A549 (cell line): ENCODE measurements around the gene SPRR1A. TPM values are rescaled to one million over a fixed set of nuclear protein-coding genes. Genes with fewer than 3 reads are reported as not detected.
A peak's percentile ranks its signal among the peaks of the same experiment; 100 is the strongest.

Experiments
- ATAC-seq, 2 experiments: fragments of 200-7000 bp in 1 of 2; fragments of >200 bp in 1 of 2; cut with Nextera tagmentation in 1 of 2; cut with Tn5 transposase in 1 of 2; 3 replicates each; pipeline versions ENCODE4 v1.8.0 to v1.9.1; 2018 to 2020; ENCODE audit warnings: mild to moderate bottlenecking in 1 of 2, moderate library complexity in 1 of 2
- CTCF ChIA-PET: fragments of 300-600 bp; sonication (Branson Sonifier 250); formaldehyde crosslinking; extraction: SDS; loops from one replicate; lab custom pipeline; 2021; ENCODE audit warnings: antibody characterized with exemption, inconsistent platforms; lab: Yijun Ruan, JAX
- POLR2A ChIA-PET: fragments of 350-600 bp; formaldehyde crosslinking; extraction: SDS; loops from one replicate; lab custom pipeline; 2021; ENCODE audit warnings: antibody characterized with exemption, inconsistent platforms; lab: Yijun Ruan, JAX
- DNase-seq, 2 experiments: peaks; one replicate each; pipeline versions ENCODE4 v3.0.0 to v3.0.0-alpha.2; 2011 to 2016; ENCODE audit warnings: low read depth in 1 of 2, low spot score in 1 of 2
- FAIRE-seq: peaks from 2 replicates; lab custom pipeline; 2011; peaks lifted over from hg19 to GRCh38; lab: Jason Lieb, UNC
- H3K27ac ChIP-seq, 2 experiments: fragments of >200 bp; sonication (Bioruptor Twin); formaldehyde crosslinking; 3 replicates each; pipeline ENCODE4 v1.5.1; 2016 to 2017
- H3K4me1 ChIP-seq: fragments of >200 bp; sonication (Bioruptor Twin); formaldehyde crosslinking; 3 replicates; pipeline ENCODE4 v1.6.1; 2016
- H3K4me2 ChIP-seq: fragments of >200 bp; sonication (Bioruptor Twin); formaldehyde crosslinking; 3 replicates; pipeline ENCODE4 v1.6.1; 2016
- H3K4me3 ChIP-seq: fragments of >200 bp; sonication (Bioruptor Twin); formaldehyde crosslinking; 3 replicates; pipeline ENCODE4 v1.5.1; 2016
- H3K9me3 ChIP-seq: fragments of >200 bp; sonication (Bioruptor Twin); formaldehyde crosslinking; 3 replicates; pipeline ENCODE4 v1.6.1; 2016
- BHLHE40 ChIP-seq: IDR thresholded peaks from 2 replicates; pipeline ENCODE4 v1.6.1; 2012; ENCODE audit warnings: low read depth, low read length, inconsistent platforms
- CBX2 ChIP-seq: fragments of 200-600 bp; sonication (generic); IDR thresholded peaks from 2 replicates; pipeline ENCODE4 v1.6.1; 2016; ENCODE audit warnings: low read depth, mild to moderate bottlenecking, borderline replicate concordance
- CEBPB ChIP-seq, 2 experiments: fragments of >200 bp in 1 of 2; sonication (Bioruptor Twin) in 1 of 2; formaldehyde crosslinking in 1 of 2; IDR thresholded peaks; 2 replicates each; pipeline ENCODE4 v1.6.1; 2012 to 2016
- CHD2 ChIP-seq: fragments of 150-350 bp; IDR thresholded peaks from 2 replicates; pipeline ENCODE4 v1.6.1; 2014; ENCODE audit warnings: low read length; ENCODE audit not compliant: partially characterized antibody
- ESRRA ChIP-seq: fragments of 150-350 bp; IDR thresholded peaks from 2 replicates; pipeline ENCODE4 v1.6.1; 2014; ENCODE audit warnings: mild to moderate bottlenecking, low read length, borderline replicate concordance
- FOSL2 ChIP-seq, 2 experiments: fragments of 450-650 bp in 1 of 2; fragments of >200 bp in 1 of 2; sonication (Bioruptor Twin) in 1 of 2; formaldehyde crosslinking; IDR thresholded peaks; 2 replicates each; pipeline versions ENCODE4 v1.5.0 to v1.6.1; 2016 to 2020; ENCODE audit warnings: mild to moderate bottlenecking in 1 of 2, moderate library complexity in 1 of 2
- GATA3 ChIP-seq: IDR thresholded peaks from 2 replicates; pipeline ENCODE4 v1.6.1; 2012; ENCODE audit warnings: borderline replicate concordance
- HOXA7 ChIP-seq: fragments of 250-450 bp; sonication (Bioruptor Pico); IDR thresholded peaks from 2 replicates; pipeline ENCODE4 v1.5.0; 2020; ENCODE audit warnings: mild to moderate bottlenecking, moderate library complexity
- HOXB5 ChIP-seq: fragments of 250-450 bp; sonication (Bioruptor Pico); IDR thresholded peaks from 2 replicates; pipeline ENCODE4 v1.5.0; 2020; ENCODE audit warnings: mild to moderate bottlenecking, moderate library complexity
- JUNB ChIP-seq: fragments of >200 bp; sonication (Bioruptor Twin); formaldehyde crosslinking; IDR thresholded peaks from 2 replicates; pipeline ENCODE4 v1.6.1; 2016
- KDM1A ChIP-seq: fragments of 200-600 bp; sonication (generic); IDR thresholded peaks from 2 replicates; pipeline ENCODE4 v1.6.1; 2016; ENCODE audit warnings: low read depth, mild to moderate bottlenecking
- MYC ChIP-seq: IDR thresholded peaks from 2 replicates; pipeline ENCODE4 v1.6.1; 2012; ENCODE audit warnings: mild to moderate bottlenecking, inconsistent platforms, low read length, improper control_type of control experiment, borderline replicate concordance
- NFE2L2 ChIP-seq: fragments of 150-350 bp; conservative IDR thresholded peaks from 2 replicates; pipeline ENCODE4 v1.6.1; 2014; ENCODE audit warnings: low read length
- NPAS2 ChIP-seq: fragments of 250-450 bp; sonication (Bioruptor Pico); IDR thresholded peaks from 2 replicates; pipeline ENCODE4 v1.8.0; 2022; ENCODE audit warnings: mild to moderate bottlenecking, moderate library complexity, borderline replicate concordance
- NR3C1 ChIP-seq: fragments of >200 bp; sonication (Bioruptor Twin); formaldehyde crosslinking; IDR thresholded peaks from 3 replicates; pipeline ENCODE4 v1.6.1; 2017
- RARB ChIP-seq: fragments of 250-450 bp; sonication (Bioruptor Pico); IDR thresholded peaks from 2 replicates; pipeline ENCODE4 v1.8.0; 2021; ENCODE audit warnings: mild to moderate bottlenecking, moderate library complexity
- RFX5 ChIP-seq: fragments of 450-650 bp; IDR thresholded peaks from 2 replicates; pipeline ENCODE4 v1.7.1; 2014; ENCODE audit warnings: antibody characterized with exemption, mild to moderate bottlenecking, moderate library complexity
- RNF2 ChIP-seq: fragments of 200-600 bp; sonication (generic); IDR thresholded peaks from 2 replicates; pipeline ENCODE4 v1.6.1; 2016; ENCODE audit warnings: low read depth, mild to moderate bottlenecking, antibody characterized with exemption, moderate library complexity, borderline replicate concordance
- SMC3 ChIP-seq: fragments of >200 bp; sonication (Bioruptor Twin); formaldehyde crosslinking; IDR thresholded peaks from 3 replicates; pipeline ENCODE4 v1.6.1; 2018; ENCODE audit warnings: inconsistent platforms
- TP53 ChIP-seq: fragments of 250-450 bp; sonication (Bioruptor Pico); IDR thresholded peaks from 2 replicates; pipeline ENCODE4 v1.5.0; 2021; ENCODE audit warnings: mild to moderate bottlenecking, moderate library complexity
- ZFP36 ChIP-seq: fragments of 450-650 bp; IDR thresholded peaks from 2 replicates; pipeline ENCODE4 v1.6.1; 2014; ENCODE audit warnings: borderline replicate concordance; ENCODE audit not compliant: partially characterized antibody
- ZSCAN20 ChIP-seq: fragments of 250-450 bp; sonication (Bioruptor Pico); IDR thresholded peaks from 2 replicates; pipeline ENCODE4 v1.8.0; 2022; ENCODE audit warnings: mild to moderate bottlenecking, moderate library complexity
- WGBS: methylation state at CpG from one replicate; pipeline ENCODE4 v1.1.6; 2017; ENCODE audit errors: missing lambda C conversion rate; 5-methylcytosine and 5-hydroxymethylcytosine counted together
- polyA plus RNA-seq, 4 experiments: library from polyadenylated mRNA; depleted of rRNA in 3 of 4; stranded (reverse); fragments of >200 nt; fragmentation: RNase III in 1 of 4; extraction: RNeasy Plus Mini Kit Qiagen cat#74134 plus additional on column Dnase treatment in 1 of 4; gene quantifications; 2 replicates in 3 of 4; 3 replicates in 1 of 4; pipeline ENCODE4 v1.2.3, GENCODE V29; 2011 to 2017
- TF ChIP-seq, protein P1 (sequence below): IDR thresholded peaks from 2 replicates; pipeline ENCODE4 v1.6.1; 2012; ENCODE audit warnings: low read depth, borderline replicate concordance
- TF ChIP-seq, protein P2 (sequence below): fragments of 250-450 bp; sonication (Bioruptor Pico); IDR thresholded peaks from 2 replicates; pipeline ENCODE4 v1.5.0; 2020; ENCODE audit warnings: low read depth, mild to moderate bottlenecking, moderate library complexity

The SPRR1A gene
- polyA plus RNA-seq, 2 of the 4 experiments (the other 2 are of a cell fraction), result not detected

DNA sequence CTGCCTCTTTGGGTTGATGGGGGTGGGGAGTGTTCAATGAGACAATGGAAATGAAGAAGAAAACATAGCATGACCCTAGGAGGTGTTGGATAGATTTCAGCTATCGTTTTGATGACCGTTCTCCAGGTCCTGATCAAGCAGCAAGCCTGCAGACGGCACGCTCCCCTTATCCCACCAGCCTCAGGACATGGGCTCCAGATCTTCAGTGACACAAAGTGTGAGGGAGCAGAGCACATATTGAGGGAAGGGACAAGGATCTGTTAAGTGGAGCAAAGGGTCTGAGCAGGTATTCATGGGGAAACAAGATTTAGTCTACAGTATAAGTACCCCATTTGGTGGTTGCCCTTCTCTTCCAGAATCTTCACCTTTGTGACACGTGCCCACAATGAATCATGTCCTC lies 32.2 kb upstream of the SPRR1A start:
- Histone ChIP-seq H3K4me2 (no peak overlapping the region), H3K4me3 (no peak overlapping the region), H3K4me1 (no peaks in the 10 kb centered on the region)
- DNase-seq (no peak), FAIRE-seq (no peak)
- 22% methylated on average over 5 of the region's 5 CpGs for WGBS
- TF ChIP-seq NPAS2 (CRISPR knock-in tag) (no peak), ESRRA (no peak), CBX2 (no peak), RNF2 (no peak), NR3C1 (no peak), BHLHE40 (no peak), RFX5 (no peak), CHD2 (no peak), NFE2L2 (no peak), ZSCAN20 (CRISPR knock-in tag) (no peak), HOXB5 (CRISPR knock-in tag) (no peak), JUNB (no peak)
- TF ChIP-seq, protein P1, sequence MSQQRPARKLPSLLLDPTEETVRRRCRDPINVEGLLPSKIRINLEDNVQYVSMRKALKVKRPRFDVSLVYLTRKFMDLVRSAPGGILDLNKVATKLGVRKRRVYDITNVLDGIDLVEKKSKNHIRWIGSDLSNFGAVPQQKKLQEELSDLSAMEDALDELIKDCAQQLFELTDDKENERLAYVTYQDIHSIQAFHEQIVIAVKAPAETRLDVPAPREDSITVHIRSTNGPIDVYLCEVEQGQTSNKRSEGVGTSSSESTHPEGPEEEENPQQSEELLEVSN, result no peak
- TF ChIP-seq, protein P2, sequence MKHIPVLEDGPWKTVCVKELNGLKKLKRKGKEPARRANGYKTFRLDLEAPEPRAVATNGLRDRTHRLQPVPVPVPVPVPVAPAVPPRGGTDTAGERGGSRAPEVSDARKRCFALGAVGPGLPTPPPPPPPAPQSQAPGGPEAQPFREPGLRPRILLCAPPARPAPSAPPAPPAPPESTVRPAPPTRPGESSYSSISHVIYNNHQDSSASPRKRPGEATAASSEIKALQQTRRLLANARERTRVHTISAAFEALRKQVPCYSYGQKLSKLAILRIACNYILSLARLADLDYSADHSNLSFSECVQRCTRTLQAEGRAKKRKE (CRISPR knock-in tag), result no peak
- TF ChIP-seq, all 56 proteins: peak for 0
- ChIA-PET POLR2A (no interaction called here), CTCF (no interaction called here)
- ATAC-seq, result no peak
- no peak overlapping the region for H3K27ac ChIP-seq
- no peaks in the 10 kb centered on the region for H3K9me3 ChIP-seq

DNA sequence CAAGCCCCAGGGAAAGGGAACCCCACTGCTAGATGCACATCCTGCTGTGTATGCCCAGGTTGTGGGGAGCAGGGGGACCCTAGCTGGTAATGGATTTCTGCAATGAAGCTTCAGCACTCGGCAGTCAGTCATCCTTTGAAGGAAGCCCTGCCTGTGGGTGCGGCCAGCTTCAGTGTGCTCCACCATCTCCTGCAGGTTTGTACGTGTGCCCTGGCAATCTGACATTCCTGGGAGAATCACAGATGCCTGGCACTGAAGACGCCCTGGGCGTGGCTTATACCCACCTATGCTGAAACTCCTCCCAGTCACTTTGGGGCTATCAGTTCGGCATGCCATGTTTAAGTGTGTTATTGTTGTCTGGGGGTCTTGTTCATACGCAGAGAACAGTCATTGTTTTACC lies 30.1 kb upstream of the SPRR1A start:
- Histone ChIP-seq H3K27ac (no peak overlapping the region), H3K9me3 (no peaks in the 10 kb centered on the region), H3K4me1 (no peaks in the 10 kb centered on the region), H3K4me3 (no peak overlapping the region), H3K4me2 (no peak overlapping the region)
- ATAC-seq, result 0 out of 6 replicates have a peak, but pooled peaks of 1 of the 2 experiments have one; percentile 13
- CTCF ChIA-PET, result interaction anchor here (0.9 kb wide), 2 partner anchors 13 to 82 kb away, joined by 3 read pairs; no protein-coding TSS in a partner anchor
- POLR2A ChIA-PET, result no interaction called here
- WGBS, result 11% methylated on average over 7 of the region's 7 CpGs
- FAIRE-seq, result no peak
- no peak for TF ChIP-seq HOXB5 (CRISPR knock-in tag)
- no peak for TF ChIP-seq TP53 (CRISPR knock-in tag)
- no peak for TF ChIP-seq RARB (CRISPR knock-in tag)
- no peak for DNase-seq

DNA sequence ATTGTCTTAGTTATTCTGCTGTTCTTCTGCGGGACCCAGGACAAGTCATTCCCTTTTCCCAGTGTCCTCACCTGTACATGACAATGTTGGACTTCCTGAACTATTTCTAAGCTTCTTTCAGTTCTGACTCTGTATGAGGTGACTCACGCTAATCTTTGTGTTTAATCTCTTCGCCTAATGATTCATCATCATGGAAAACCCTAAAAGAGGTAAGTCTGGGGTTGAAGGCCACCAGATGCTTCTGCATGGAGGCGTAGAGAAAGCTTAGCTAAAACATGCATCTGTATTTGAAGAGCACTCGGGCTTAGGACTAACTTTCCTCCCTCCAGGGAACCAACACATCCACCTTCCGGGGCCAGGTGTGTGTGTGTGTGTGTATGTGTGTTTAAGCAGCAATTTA lies 29.4 kb upstream of the SPRR1A start:
- Histone ChIP-seq H3K9me3 (no peaks in the 10 kb centered on the region), H3K4me3 (no peak overlapping the region), H3K4me1 (no peaks in the 10 kb centered on the region), H3K4me2 (no peak overlapping the region), H3K27ac (no peak overlapping the region)
- WGBS, result 5% methylated on average over 6 of the region's 6 CpGs
- ChIA-PET POLR2A (no interaction called here), CTCF (no interaction called here)
- FAIRE-seq (no peak), DNase-seq (no peak), ATAC-seq (peak in 1 of 2 experiments; percentile 39; a peak in 2 of 6 replicates)
- TF ChIP-seq FOSL2 (IDR thresholded peaks at IDR 0.05), result no peak
- TF ChIP-seq FOSL2 (CRISPR knock-in tag; IDR thresholded peaks at IDR 0.05), result peak; percentile 38; the same call in 1 of the 2 replicates
- TF ChIP-seq CEBPB (IDR thresholded peaks at IDR 0.05), result no peak
- TF ChIP-seq GATA3, result peak; percentile 16; the same call in 1 of the 2 replicates

DNA sequence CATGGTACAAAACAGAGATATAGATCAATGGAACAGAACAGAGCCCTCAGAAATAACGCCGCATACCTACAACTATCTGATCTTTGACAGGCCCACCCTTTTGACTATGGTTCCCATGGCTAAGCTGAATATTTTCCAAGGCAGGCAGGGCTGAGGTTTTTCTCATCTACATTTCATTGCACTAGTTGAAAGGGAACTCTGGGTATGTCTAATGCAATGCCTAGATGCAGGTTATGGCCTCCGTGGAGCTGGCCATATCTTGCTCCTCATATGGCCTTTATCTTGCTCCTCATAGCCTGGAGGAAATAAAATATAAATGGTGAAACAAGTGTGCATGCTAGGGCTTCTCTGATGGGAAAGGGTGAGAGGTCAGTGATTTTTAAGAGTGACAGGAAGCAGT lies 26.3 kb upstream of the SPRR1A start:
- H3K9me3 ChIP-seq, result no peaks in the 10 kb centered on the region
- ATAC-seq, result no peak
- CTCF ChIA-PET, result interaction anchor here (0.6 to 1.4 kb wide), 2 partner anchors 12 to 517 kb away, joined by 3 read pairs; no protein-coding TSS in a partner anchor
- DNase-seq, result no peak
- POLR2A ChIA-PET, result no interaction called here
- H3K4me3 ChIP-seq, result no peak overlapping the region
- WGBS, result 33% methylated on average over 3 of the region's 3 CpGs
- FAIRE-seq, result no peak
- no peaks in the 10 kb centered on the region for H3K4me1 ChIP-seq
- H3K27ac ChIP-seq, result no peak overlapping the region
- TF ChIP-seq, protein P1, result no peak
- TF ChIP-seq MYC (no peak), KDM1A (no peak), ZSCAN20 (CRISPR knock-in tag) (no peak), ZFP36 (no peak), SMC3 (no peak), HOXA7 (CRISPR knock-in tag) (no peak), JUNB (no peak), GATA3 (no peak), CHD2 (no peak)
- TF ChIP-seq, all 56 proteins: peak for 0
- no peak overlapping the region for H3K4me2 ChIP-seq
